Measurements from ENCODE around the gene KIF21A.

The KIF21A gene

DNA sequence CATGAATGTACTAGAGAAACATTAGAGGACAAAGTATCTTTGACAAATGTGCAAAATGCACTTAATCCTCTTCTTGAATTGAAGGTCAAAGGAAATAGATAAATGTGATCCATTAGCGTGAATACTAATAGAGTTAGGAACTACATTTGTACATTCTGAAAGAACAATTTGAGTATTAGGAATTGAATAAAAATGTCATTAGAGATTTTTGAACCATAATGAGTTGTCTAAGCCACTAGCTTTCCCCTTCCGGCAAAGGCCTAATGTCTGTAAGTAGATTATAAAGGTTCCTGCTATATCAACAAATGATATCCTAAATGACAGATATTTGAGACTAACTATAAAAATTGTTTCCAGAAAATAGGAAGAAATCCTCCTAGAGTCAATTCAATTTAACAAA is 59.8 kb downstream of the KIF21A start:
- no peak for DNase-seq

DNA sequence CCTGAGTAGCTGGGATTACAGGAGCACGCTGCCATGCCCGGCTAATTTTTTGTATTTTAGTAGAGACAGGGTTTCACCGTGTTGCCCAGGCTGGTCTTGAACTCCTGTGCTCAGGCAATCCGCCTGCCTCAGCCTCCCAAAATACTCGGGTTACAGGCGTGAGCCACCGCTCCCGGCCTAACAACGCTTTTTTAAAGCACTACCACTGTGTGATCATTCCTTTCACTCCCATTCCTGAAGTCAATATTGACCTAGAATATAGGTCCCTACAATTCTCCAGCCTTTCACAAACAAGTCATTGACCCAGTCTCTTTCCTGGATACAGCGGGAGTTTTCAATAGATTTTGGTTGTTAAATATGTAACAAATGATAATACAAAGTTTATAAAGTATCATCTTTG is 62.8 kb downstream of the KIF21A start:
- DNase-seq = no peak

GRCh38 chr12:39378341-39378740 is 64.6 kb downstream of the KIF21A start:
- no peak for DNase-seq

DNA sequence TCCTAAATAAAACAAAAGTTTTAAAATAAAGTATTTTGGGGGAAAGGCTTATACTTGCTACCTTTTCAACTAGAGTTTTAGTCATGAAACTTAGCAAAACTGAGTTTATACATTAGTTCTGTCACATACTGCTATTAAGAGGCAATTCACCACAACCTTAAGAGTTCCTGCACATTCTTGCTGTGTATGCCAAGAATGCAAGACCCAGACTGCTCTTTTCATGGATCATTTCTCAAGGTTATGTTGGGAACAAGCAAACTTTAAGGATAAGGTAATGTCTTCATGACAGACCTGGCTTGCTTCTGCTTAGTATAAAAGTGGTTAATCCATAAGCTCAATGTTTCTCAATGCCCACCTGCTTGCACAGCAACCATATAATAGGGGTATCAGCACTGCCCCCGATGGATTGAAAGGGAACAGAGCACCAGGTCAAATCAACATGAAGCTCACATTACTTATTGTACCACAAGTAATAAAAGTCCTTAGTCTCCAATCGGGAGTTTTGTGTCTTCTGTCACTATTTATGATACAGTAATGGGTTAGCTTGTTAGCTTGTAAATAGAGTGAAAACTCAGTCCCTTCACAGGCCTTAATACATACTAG is 67.6 kb downstream of the KIF21A start:
- DNase-seq = no peak

- DNase-seq = no peak
Observed at GRCh38 chr12:39372929-39373328, 70.0 kb downstream of the KIF21A start.

DNA sequence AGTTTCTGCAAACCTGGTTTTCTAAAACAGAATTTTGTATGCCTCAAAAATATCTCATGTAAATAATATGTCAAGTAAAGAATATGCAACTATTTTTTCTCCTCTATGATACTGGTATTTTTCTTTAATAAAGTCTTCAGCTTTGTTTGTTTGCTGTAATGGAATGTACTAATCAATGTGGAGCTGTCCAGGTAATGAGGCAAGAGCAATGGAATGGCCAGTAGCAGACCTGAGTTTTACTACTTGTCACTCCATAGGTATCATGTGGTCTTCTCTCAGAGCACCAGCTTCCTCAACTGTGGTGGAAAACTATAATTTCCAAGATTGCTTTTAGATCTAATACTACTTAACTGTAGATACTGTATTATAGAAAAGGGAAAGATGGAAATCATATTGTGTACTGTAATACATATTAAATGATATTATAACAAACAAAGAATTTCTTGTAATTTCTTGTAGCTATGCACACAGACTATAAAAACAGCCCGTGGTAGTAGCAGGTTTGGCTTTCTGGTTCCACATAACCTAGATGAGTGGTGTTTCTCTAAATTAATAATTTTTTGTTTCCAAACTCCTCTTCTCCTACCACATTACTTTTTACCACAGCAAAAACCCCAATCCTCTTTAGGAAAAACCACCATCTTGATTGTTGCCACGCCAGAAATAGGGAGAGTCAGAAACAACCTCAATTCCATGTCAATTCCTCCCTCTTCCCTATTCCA is 70.6 kb downstream of the KIF21A start:
- no peak for DNase-seq

DNA sequence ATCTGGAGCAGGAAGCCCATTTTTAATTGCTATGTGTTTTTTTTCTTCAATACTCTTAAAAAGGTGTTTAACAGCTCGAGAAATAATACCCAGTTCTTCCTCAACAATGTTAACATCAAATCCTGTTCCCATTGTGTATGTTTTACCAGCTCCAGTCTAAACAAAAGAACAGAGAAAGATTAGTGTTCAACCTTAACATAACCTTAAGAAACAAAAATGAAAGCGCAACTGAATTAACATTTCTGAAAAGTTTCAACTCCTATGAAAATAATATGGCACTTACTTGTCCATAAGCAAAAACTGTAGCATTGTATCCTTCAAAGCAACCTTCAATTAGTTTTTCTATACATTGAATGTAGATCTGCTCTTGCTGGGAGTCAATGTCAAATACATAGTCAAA is 73.2 kb downstream of the KIF21A start:
- DNase-seq = no peak

- DNase-seq = no peak
Observed at GRCh38 chr12:39368891-39369290, 74.0 kb downstream of the KIF21A start.

DNA sequence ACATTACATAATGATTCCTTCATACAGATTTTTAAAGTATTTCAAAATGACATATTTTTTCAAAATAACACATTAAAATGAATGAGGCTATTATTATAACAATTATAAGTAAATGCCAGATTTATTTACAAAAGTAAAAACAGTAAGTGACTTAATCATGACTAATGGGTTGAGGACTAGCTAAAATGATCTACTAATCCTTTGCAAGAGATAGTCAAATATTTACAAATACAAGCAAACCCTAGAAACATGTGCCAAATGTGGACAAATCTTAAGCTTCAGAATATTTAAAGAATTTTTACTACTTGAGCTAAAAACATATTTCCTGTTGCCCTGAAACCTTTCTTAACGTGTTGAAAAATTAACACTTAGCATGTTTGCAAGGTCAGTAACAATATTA is 74.8 kb downstream of the KIF21A start:
- DNase-seq = no peak

- no peak for DNase-seq
Observed at GRCh38 chr12:39367494-39367893, 75.4 kb downstream of the KIF21A start.

DNA sequence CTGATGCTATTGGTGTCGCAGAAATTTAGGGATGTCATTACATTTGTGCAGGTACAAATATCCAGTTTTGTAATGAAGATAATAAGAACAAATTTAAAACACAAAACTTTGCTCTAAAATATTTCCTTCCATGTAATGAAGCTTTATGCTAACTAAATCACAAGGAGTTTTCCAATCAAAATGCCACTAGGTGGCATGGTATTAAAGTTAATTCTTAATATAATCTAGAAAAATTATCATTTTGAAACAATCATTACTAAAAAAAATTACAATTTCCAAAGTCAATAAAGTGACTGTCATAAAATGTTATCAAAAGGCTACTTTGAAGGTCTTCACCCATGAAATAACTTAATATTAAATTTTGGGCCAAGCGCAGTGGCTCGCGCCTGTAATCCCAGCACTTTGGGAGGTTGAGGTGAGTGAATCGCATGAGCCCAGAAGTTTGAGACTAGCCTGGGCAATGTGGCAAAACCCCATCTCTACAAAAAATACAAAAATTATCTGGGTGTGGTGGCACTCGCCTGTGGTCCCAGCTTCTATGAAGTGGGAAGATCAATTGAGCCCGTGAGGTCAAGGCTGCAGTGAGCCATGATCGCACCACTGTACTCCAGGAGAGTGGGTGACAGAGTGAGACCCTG is 77.4 kb downstream of the KIF21A start:
- DNase-seq = no peak

- no peak for DNase-seq
Observed at GRCh38 chr12:39364196-39364595, 78.7 kb downstream of the KIF21A start.

DNA sequence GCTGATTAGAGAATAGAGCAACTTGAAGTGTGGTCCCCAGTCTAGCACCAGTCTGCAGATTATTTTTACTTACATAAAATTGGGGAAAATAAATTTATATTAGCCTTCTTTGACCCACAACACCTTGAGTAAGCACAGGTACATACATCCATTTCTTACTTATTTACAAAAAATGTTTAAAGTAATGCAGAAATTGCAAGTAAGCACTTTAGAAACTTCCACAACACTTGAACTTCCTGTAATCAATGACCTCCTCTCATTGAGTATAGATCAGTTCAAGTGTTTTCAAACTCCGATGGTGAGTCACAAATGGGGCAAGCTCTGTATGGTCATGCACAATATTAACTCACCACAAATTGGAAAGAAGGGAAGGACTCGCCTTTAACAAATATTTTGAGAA is 83.3 kb downstream of the KIF21A start:
- DNase-seq = no peak

GRCh38 chr12:39357041-39357440 is 85.9 kb downstream of the KIF21A start:
- DNase-seq = no peak

- DNase-seq = no peak
Observed at GRCh38 chr12:39355841-39356240, 87.1 kb downstream of the KIF21A start.

- DNase-seq = no peak
Observed at GRCh38 chr12:39354955-39355354, 88.0 kb downstream of the KIF21A start.

- no peak for DNase-seq
Observed at GRCh38 chr12:39352471-39353017, 90.4 kb downstream of the KIF21A start.

DNA sequence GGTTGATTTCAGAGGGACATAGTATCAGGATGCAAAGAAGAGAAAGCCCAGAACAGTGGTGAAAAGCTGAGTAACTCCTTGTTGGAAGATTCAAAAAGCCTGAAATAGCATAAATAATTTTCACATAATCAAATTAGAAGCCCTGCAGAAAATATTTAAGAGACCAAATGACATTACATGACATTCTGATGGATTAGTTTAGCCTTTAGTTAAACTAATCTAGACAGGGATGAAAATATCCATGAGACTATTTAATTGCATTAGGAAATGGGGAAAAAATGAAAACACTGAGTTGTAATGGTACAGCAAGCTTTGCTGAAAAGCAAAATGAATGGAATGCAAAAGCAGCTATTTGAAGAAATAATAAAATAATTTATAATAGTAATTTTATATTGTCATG is 91.8 kb downstream of the KIF21A start:
- DNase-seq = no peak

GRCh38 chr12:39348941-39349626 is 93.8 kb downstream of the KIF21A start:
- no peak for DNase-seq

GRCh38 chr12:39348523-39348922 is 94.4 kb downstream of the KIF21A start:
- no peak for DNase-seq

DNA sequence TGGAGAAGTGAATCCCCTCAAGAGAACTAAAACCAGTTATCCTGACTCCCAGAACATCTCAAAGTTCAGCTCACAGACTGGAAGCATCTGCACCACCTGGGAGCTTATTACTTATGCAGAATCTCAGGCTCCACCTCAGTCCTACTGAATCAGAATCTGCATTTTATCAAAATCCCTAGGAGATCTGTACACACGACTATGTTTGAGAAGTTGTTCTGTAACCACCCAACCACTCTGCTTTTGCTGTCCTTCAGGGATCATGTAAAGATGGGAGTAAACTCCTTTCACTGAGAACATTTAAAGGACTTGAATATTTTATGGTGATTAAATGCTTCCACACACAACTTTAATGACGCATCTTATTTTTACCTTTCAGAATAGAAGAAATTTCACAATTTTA is 98.0 kb downstream of the KIF21A start:
- no peak for DNase-seq

DNA sequence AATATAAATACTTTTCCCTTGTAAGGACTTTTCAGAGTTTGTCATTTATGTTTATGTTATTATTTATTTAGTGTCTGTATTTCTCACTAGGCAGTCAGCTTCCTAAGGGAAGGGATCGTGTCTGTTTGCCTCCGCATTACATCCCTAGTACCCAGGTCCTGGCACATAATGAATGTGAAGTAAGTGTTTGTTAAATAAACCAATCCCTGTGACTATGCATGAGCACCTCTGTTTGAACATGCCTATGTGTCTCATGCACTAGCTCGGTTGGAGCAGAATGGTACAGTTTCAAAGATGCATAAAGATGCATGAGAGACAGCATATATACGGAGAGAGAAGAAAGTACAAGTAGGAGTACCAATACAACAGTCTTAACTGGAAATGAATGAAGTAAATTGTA is 99.3 kb downstream of the KIF21A start:
- DNase-seq = no peak

DNA sequence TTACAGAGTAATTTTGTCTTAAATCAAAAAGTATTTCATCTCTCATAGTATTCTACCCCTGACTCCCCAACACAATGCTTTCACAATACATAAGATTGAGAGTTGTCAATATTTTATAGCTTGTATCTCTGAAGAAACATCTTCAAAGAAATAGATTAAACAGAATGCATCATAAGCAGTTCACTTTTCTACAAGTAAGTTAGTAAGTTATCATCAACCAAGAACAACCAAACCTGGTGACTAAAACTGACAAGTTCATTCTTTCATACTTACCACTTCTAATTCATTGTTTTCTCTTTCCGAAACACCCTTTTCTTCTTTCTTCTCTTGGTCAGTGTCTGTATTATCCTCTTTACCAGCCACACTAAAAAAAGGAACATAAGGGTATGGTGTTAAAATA is 101.2 kb downstream of the KIF21A start:
- DNase-seq = no peak

DNA sequence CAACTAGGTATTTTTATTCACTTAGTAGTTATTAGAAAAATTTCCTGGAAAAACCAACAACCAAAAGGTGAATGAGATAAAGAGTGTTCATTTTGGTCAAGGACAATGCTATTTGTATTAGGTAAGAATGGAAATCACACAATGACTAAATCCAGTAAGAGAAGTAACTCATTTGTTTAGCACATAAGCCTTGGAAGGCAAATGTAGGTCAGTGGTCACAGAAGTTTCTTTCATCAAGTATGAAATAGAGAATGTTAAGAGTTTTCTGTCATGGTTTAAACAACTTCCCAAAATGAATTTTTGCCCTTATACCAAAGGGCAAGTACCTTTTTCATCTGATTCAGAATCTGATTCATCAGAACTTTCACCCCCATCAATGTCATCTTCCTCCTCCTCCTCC is 101.7 kb downstream of the KIF21A start:
- no peak for DNase-seq
